ENCODE data around the gene MAST1.
"Not testable (repeated sequence)": the region's sequence is repeated elsewhere in the genome, so short reads cannot be mapped to it uniquely, and the experiment has no call there.

Gene MAST1

DNA sequence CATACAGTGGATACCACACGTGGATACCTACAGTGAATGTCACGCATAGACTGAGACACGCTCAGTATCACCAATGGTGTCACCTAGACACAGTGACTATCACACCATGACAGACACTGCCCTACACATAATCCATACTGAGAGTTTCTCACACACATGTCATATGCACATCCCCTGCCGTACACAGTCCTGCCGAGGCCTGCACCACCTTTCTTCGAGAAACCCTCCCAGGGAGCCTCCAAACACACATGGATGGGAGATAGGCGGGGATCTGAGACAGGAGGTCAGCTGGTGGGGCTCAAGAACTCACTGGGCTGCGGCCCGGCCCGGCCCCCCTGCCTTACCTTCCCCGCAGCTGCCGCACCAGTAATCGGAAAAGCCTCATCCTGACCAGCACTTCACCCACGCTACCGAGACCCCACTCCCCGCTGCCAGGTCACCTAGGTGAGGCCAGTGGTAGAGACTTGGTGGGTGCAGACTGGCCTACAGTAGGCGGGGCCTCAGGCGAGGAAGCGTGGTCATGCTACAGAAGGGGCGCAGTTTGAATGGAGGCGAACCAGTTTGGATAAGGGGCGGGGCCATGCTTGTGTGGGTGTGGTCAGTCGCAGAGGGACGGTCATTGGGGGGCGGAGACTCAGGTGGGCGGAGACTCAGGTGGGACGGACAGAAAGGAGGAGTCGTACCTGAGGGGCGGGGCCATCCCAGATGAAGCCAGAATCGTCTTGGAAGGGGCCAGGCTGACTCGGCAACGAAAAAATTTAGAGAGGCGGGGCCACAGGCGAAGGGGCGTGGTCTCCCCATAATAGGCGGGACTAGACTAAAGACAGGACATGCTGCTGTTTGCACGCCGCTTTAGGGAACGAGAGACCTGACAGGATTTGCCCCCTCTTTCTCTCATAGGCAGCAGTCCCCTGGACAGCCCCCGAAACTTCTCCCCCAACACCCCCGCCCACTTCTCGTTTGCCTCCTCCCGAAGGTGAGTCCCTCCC is 2.1 kb downstream of the MAST1 start:
- DNase-seq (ENCODE audit: low spot score): peak; percentile 69

DNA sequence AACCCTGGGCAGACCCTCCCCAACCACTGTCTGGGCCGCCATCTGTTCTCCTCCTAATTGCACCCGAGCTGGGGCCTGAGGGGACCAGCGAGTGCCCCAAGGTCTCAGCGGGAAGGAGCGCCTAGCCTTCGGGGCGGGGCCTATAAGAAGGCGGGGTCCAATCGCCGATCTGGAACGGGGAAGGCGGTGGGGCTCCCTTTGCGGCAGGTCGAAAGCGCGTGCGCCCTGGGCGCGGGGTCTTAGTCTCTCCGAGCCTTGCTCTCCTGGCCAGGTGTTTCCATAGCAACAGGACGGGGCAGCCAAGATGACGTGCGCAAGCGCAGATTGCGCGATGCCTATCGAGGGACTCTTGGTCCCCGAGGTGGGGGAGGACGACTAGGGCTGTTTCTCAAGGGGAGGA is 2.8 kb downstream of the MAST1 start:
- DNase-seq (ENCODE audit: low spot score): no peak

DNA sequence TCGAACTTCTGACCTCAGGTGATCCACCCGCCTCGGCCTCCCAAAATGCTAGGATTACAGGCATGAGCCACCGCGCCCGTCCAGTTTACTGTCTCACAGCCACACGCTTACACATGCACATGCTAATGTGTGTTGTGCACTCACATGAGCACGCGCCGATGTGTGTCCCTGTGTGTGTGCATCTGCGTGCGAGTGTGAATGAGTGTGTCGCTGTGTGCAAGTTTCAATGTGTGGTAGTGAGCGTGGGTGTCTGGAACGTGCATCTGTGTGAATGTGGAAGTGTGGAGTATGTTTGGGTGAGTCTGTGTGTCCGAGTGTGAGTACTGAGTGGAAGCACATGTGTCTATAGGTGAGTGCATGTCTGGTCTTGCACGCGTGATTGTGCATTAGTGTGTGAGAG is 4.2 kb downstream of the MAST1 start:
- DNase-seq (ENCODE audit: low spot score): no peak

DNA sequence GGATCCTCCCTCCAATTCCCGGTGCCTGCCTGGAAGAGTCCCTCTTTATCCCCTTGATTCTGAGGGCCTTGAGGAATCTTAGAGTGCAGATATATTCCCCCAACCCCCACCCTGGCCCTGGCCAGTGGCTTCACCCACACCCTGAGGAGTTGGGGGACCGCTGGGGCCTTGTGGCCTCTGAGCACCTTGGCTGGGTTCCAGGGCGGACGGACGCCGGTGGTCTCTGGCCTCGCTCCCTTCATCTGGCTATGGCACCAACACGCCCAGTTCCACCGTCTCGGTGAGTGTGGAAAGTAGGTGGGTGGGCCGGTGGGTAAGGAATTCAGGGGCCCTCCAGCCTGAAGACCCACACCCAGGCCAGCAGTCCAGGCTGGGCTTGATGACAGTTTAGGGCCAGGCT is 5.0 kb downstream of the MAST1 start:
- DNase-seq (ENCODE audit: low spot score): no peak

DNA sequence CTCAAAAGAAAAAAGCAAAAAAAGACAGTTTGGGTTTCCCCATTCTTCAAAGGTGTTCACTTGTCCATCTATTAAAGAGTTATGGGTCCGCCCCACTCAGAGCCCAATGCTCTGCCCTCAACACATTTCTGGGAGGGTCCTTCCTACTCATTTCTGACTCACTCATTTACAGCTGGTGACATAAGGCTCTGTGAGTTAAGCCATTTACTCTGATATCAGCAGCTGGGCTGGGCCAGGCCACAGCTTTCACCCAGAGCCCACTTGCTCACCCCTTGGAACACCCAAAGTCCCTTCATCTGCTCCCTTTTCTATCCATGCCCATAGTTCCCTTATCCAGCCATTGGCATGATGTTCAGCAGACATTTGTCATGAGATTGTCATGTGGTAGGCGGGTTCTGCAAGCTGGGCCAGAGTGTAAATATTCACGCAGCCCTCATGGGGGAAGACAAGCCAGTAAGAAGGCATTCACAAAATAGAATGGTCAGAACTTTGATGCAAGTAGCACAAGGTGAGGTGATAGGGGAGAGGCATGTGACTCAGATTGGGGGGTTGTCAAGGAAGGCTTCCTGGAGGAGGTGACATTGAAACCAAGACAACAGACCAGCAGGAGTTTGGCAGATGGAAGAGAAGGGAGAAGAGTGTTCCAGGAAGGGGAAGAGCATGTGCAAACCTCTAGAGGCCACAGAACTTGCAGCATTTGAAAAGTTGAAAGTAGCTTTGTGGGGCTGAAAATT is 5.9 kb downstream of the MAST1 start:
- DNase-seq (ENCODE audit: low spot score): peak; percentile 40

DNA sequence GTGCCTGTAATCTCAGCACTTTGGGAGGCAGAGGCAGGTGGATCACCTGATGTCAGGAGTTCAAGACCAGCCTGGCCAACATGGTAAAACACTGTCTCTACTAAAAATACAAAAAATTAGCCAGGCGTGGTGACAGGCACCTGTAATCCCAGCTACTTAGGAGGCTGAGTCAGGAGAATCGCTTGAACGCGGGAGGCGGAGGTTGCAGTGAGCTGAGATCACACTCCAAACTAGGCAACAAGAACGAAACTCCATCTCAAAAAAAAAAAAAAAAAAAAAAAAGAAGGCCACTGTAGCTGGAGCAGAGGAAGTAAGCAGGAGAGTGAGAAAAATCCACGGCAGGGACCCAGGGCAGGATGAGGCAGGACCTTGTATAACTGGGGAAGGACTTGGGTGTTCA is 8.3 kb downstream of the MAST1 start:
- DNase-seq (ENCODE audit: low spot score): not testable (repeated sequence)

DNA sequence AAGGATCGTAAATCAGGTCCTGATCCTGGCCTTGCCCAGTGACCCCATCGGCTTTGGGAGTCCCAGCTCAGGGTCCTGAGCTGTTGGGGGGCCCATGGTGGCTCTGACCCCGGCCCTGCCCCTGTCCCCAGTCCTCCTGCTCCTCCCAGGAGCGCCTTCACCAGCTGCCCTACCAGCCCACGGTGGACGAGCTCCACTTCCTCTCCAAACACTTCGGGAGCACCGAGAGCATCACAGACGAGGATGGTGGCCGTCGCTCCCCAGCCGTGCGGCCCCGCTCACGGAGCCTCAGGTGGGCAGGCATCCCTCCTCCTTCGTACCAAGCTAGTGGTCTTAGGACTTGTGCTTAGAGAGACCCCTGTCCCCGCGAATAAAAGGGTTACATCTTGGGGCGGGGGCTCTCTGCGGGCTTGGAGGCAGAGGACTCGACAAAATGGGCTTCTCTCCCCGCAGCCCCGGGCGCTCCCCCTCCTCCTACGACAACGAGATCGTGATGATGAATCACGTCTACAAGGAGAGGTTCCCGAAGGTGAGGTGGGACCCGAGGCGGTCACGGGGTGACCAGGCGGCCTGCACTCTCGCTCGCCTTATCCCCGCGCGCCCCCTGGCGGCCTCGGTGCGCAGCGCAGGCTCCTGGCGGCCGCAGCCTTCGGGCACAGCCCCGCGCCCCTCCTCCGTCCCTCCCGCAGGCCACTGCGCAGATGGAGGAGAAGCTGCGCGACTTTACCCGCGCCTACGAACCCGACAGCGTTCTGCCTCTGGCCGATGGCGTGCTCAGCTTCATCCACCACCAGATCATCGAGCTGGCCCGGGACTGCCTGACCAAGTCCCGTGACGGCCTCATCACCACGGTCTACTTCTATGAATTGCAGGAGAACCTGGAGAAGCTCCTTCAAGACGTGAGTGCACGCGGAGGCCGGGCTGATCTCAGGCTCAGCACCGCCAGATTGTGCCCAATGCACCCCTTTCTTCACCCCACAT is 9.1 kb downstream of the MAST1 start:
- peak; percentile 85 for DNase-seq (ENCODE audit: low spot score)

DNA sequence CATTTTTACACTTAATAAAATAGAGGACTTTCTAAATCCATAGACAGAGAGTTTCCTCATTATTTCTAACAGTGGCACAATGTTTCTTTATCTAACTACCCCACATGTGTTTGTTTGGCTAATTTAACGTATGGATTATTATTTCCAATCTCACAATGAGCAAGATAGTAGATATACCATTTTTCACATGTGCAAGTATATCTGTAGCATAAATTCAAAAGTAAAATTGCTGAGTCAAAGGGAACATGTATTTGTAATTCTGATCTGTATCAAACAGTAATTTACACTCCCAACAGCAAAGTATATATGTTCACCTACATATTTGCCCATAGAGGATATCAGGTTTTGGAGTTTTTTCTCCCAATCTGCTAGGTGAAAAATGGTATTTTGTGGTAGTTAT is 18.3 kb downstream of the MAST1 start:
- no peak for DNase-seq (ENCODE audit: low spot score)

DNA sequence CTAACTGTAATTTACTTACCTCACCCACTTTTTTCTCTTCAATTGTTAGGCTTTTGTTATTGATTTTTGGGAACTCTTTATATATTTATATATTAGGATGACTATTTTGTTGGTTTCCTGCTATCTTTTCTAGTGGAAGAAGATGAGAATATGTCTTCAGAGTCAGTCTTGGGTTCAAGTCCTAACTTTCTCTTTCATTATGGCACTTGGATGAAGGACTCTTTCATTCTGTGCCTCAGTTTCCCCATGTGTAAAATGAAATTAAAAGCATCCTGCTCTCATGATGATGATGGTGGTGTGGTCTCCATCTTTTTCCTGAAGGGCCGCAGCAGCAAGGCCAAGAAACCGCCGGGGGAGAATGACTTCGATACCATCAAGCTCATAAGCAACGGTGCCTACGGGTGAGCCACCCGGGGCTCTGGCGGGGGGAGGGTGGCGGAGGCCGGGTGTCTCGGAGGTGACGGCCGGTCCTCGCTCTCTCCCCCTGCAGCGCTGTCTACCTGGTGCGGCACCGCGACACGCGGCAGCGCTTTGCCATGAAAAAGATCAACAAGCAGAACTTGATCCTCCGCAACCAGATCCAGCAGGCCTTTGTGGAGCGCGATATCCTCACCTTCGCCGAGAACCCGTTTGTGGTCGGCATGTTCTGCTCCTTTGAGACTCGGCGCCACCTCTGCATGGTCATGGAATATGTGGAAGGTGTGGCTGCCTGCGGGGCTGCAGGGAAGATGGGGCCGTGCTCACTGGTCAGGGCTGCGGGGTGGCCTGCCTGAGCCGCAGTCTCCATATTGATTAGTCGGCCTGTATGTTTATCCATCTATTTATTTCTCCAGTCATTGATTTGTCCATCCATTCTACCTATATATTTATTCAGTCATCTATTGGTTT is 20.0 kb downstream of the MAST1 start:
- no peak for DNase-seq (ENCODE audit: low spot score)

DNA sequence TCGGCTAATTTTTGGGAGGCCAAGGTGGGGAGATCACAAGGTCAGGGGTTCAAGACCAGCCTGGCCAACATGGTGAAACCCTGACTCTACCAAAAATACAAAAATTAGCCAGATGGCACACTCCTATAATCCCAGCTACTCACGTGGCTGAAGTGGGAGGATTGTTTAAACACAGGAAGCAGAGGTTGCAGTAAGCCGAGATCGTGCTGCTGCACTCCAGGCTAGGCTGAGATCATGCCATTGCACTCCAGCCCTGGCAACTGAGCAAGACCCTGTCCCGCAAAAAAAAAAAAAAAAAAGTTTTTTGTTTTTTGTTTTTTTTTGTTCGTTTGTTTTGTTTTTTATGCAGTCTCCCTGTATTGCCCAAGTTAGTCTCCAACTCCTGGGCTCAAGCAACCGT is 21.2 kb downstream of the MAST1 start:
- no peak for DNase-seq (ENCODE audit: low spot score)

DNA sequence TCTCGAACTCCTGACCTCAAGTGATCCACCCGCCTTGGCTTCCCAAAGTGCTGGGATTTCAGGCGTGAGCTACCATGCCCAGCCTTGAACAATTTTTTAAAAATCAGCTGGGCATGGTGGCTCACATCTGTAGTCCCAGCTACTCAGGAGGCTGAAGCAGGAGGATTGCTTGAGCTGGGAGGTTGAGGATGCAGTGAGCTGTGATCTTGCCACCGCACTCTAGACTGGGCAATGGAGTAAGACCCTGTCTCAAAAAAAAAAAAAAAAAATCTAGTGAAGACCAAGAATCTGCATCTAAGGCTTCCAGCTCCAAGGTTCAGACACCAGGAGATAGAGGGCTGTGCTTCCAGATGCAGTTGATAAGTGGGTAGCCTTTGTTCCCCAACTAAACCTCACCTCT is 25.8 kb downstream of the MAST1 start:
- no peak for DNase-seq (ENCODE audit: low spot score)

DNA sequence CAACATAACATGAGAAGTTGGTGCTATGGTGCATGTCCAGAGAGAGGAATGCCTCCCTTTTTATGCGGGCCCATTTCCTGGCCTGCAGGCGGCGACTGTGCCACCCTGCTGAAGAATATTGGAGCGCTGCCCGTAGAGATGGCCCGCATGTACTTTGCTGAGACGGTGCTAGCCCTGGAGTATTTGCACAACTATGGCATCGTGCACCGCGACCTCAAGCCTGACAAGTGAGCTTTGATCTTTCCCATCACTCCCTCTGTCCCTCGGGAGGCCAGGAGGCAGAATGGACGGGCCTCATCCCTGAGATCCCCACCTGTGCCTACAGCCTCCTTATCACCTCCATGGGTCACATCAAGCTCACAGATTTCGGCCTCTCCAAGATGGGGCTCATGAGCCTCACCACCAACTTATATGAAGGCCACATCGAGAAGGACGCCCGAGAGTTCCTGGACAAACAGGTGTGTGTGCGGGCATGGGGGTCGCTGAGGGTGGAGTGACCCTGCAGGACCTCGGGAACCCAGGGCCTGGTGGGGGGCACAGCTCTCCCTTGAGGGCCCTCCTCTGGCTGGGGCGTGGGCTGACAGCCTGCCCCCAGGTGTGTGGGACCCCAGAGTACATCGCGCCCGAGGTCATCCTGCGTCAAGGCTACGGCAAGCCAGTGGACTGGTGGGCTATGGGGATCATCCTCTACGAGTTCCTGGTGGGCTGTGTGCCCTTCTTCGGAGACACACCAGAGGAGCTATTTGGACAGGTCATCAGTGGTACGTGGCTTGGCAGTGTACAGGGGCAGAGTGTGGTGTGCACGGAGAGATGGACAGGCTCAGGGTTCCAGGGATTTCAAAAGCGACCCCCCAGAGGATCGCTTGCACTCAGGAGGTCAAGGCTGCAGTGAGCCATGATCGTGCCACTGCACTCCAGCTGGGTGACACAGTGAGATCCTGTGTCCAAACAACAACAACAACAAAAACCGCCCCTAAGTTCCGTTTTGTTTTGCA is 26.7 kb downstream of the MAST1 start:
- DNase-seq (ENCODE audit: low spot score): no peak

DNA sequence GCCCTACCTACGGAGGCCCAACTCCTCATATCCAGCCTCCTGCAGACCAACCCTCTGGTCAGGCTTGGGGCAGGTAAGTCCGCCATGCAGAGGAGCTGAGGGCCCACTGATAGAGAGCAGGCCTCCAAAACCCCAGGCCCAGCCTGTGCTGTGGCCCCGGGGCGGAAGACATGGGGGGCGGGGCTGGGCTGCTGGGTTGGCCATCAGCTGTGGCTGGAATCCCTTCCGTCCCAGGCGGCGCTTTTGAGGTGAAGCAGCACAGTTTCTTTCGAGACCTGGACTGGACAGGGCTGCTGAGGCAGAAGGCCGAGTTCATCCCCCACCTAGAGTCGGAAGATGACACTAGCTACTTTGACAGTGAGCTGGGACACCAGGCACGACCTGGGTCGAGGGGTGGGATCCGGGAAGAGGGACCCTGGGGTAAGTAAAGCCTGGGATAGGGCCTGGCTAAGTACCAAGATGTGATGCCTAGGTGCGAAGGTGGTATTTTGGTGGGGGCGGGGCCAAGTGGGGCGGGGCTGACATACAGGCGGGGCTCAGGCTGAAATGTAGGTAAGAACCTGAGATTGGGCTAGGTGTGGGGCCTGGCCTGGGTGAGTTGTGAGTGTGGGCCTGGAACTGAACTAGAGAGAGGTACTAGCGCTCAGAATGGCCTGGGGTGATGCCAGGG is 27.6 kb downstream of the MAST1 start:
- no peak for DNase-seq (ENCODE audit: low spot score)

DNA sequence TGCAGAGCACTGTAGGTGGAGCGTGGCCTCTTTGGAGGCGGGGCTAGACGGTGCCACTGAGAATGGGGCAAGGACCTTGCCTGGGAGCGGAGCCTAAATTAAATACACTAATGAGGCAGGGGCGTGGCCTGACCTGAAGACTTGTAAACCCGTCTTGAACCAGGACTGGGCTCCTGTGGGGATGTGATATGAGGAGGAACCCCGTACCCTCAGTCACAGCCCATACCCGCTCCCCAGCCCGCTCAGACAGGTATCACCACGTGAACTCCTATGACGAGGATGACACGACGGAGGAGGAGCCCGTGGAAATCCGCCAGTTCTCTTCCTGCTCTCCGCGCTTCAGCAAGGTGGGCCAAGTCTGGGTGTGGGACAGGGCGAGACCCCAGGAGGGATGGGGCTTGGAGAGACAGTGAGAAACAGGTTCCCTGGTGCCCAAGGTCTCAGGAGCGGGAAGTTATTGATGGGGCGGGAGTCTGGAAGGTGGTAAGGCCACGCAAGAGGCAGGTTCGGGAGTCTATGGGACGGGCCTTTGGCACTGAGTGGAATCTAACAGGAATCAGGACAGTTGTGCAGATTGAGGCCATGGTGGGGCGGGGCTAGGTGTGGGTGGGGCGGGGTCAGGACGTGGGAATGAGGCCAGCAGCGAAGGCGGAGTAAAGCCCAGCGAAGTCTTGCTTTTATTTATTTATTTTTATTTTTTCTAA is 28.3 kb downstream of the MAST1 start:
- no peak for DNase-seq (ENCODE audit: low spot score)

DNA sequence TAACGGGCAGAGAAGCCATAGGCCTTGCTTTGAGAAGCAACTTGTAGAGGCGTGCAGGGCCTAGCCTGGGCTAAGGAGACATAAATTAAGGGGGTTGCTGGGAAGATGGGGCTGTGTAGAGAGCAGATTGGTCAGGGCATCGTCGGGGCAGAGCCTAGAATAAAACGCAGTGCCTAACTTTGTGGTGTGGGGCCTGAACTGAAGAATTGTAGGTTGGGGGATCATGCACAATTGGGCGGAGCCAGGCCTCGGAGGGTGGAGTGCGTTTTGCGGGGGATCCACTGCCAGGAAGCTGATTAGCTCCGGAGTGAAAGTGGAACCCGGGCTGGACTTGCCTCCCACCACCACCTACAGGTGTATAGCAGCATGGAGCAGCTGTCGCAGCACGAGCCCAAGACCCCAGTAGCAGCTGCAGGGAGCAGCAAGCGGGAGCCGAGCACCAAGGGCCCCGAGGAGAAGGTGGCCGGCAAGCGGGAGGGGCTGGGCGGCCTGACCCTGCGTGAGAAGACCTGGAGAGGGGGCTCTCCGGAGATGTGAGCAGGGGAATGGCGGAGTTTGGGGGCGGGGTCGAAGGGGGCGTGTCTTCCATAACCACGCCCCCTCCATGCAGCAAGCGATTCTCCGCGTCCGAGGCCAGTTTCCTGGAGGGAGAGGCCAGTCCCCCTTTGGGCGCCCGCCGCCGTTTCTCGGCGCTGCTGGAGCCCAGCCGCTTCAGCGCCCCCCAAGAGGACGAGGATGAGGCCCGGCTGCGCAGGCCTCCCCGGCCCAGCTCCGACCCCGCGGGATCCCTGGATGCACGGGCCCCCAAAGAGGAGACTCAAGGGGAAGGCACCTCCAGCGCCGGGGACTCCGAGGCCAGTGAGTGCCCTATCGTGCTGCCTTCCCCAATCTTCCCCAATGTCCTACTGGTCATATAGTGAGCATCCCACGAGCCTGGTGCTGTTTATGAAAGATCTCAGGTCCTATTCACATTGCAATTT is 29.1 kb downstream of the MAST1 start:
- no peak for DNase-seq (ENCODE audit: low spot score)

DNA sequence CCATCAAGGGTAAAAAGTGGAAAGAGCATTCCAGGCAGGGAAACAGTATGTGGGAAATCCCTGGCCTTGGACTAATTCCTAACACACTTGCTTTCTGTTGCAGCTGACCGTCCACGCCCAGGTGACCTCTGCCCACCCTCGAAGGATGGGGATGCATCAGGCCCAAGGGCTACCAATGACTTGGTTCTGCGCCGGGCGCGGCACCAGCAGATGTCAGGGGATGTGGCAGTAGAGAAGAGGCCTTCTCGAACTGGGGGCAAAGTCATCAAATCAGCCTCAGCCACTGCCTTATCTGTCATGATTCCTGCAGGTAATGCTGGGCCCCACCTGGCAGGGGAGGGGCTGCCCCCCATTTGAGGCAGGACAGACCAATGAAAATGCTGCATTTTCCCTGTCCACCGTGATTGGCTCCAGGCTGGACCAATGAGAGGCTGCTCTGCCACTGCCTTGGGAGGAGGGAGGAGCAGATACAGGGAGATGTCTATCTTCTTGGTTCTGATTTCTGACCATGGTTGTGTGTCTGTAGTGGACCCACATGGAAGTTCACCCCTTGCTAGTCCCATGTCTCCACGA is 30.3 kb downstream of the MAST1 start:
- no peak for DNase-seq (ENCODE audit: low spot score)

DNA sequence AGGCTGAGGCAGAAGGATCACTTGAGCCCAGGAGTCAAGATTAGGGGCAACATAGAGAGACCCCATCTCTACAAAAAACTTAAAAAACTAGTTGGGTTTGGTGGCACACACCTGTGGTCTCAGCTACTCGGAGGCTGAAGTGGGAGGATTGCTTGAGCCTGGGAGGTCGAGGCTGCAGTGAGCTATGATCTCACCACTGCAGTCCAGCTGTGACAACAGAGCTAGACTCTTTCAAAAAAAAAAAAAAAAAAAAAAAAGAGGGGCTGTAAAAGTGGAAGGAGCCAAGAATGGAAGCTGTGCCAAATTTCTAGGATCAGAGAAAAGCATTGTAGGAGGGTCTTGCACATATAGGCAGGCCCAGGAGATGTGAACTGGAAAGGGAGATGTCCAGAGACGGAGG is 33.4 kb downstream of the MAST1 start:
- DNase-seq (ENCODE audit: low spot score): no peak

All from RKO (cell line).